Neural progenitor cell (in vitro differentiated cells): ENCODE measurements around the gene PKDCC. TPM values are rescaled to one million over a fixed set of nuclear protein-coding genes. Genes with fewer than 3 reads are reported as not detected.

ENCODE experiments used
- DNase-seq: peaks from one replicate; pipeline ENCODE4 v3.0.0-alpha.2; 2016; ENCODE audit warnings: low spot score
- H2AFZ ChIP-seq: fragments of 200-600 bp; sonication (generic); replicated peaks from 2 replicates; pipeline ENCODE4 v1.6.1; 2016; ENCODE audit warnings: antibody characterized with exemption
- H3F3A ChIP-seq: fragments of 200-600 bp; sonication (generic); 2 replicates; pipeline ENCODE4 v1.6.1; 2016; ENCODE audit warnings: antibody characterized with exemption, low read depth
- H3K27ac ChIP-seq: fragments of 200-600 bp; sonication (generic); 2 replicates; pipeline ENCODE4 v1.5.1; 2016; ENCODE audit warnings: mild to moderate bottlenecking
- H3K27me3 ChIP-seq: fragments of 200-600 bp; sonication (generic); 2 replicates; pipeline ENCODE4 v1.6.1; 2016; ENCODE audit warnings: mild to moderate bottlenecking, moderate library complexity
- H3K36me3 ChIP-seq: fragments of 200-600 bp; sonication (generic); 2 replicates; pipeline ENCODE4 v1.5.1; 2016
- H3K4me1 ChIP-seq: fragments of 200-600 bp; sonication (generic); 2 replicates; pipeline ENCODE4 v1.6.1; 2016; ENCODE audit warnings: mixed run types
- H3K4me2 ChIP-seq: fragments of 200-600 bp; sonication (generic); 2 replicates; pipeline ENCODE4 v1.6.1; 2016
- H3K4me3 ChIP-seq: fragments of 200-600 bp; sonication (generic); 2 replicates; pipeline ENCODE4 v1.5.1; 2016
- H3K79me2 ChIP-seq: fragments of 200-600 bp; sonication (generic); 2 replicates; pipeline ENCODE4 v1.6.1; 2016; ENCODE audit warnings: low read depth
- H3K9ac ChIP-seq: fragments of 200-600 bp; sonication (generic); 2 replicates; pipeline ENCODE4 v1.6.1; 2016
- H3K9me3 ChIP-seq: fragments of 200-600 bp; sonication (generic); 2 replicates; pipeline ENCODE4 v1.5.1; 2016; ENCODE audit warnings: low read depth
- H4K20me1 ChIP-seq: fragments of 200-600 bp; sonication (generic); 2 replicates; pipeline ENCODE4 v1.6.1; 2016; ENCODE audit warnings: low read depth
- H3K27ac Mint-ChIP-seq: 3 replicates; pipeline ENCODE4 v1.8.0; 2021; ENCODE audit warnings: mixed read lengths
- H3K27me3 Mint-ChIP-seq: 2 replicates; pipeline ENCODE4 v1.8.0; 2022; ENCODE audit warnings: low read depth, mild to moderate bottlenecking, inconsistent platforms, moderate library complexity, mixed read lengths; ENCODE audit not compliant: insufficient read depth
- H3K36me3 Mint-ChIP-seq: 3 replicates; pipeline ENCODE4 v1.8.0; 2021; ENCODE audit warnings: mixed read lengths
- H3K4me1 Mint-ChIP-seq: 3 replicates; pipeline ENCODE4 v1.8.0; 2021; ENCODE audit warnings: mixed read lengths
- H3K4me3 Mint-ChIP-seq: 3 replicates; pipeline ENCODE4 v1.8.0; 2021; ENCODE audit warnings: mild to moderate bottlenecking, moderate library complexity, mixed read lengths
- H3K9me3 Mint-ChIP-seq: 3 replicates; pipeline ENCODE4 v1.8.0; 2020; ENCODE audit warnings: mixed read lengths
- EZH2 ChIP-seq: fragments of 200-600 bp; sonication (generic); IDR thresholded peaks from 2 replicates; pipeline ENCODE4 v1.6.1; 2017; ENCODE audit warnings: antibody characterized with exemption, mild to moderate bottlenecking, moderate library complexity
- EZH2phosphoT487 ChIP-seq: fragments of 200-600 bp; sonication (generic); IDR thresholded peaks from 2 replicates; pipeline ENCODE4 v1.6.1; 2017; ENCODE audit warnings: antibody characterized with exemption
- total RNA-seq: library from RNA; depleted of rRNA; stranded (reverse); fragments of >200 nt; gene quantifications from 2 replicates; pipeline ENCODE4 v1.2.3, GENCODE V29; 2015; ENCODE audit warnings: low replicate concordance
- TF ChIP-seq, protein P1 (sequence below): fragments of 200-600 bp; sonication (generic); IDR thresholded peaks from 2 replicates; pipeline ENCODE4 v1.5.1; 2017; ENCODE audit warnings: antibody characterized with exemption, mild to moderate bottlenecking

PKDCC gene
- total RNA-seq, 1 donor from 2014 or later, result 70.4 TPM

GRCh38 chr2:42096869-42097591 lies 49.2 kb downstream of the PKDCC start:
- Mint-ChIP-seq H3K9me3 (peaks cover 9% of the 10 kb centered on the region), H3K27me3 (peaks cover 14% of the 10 kb centered on the region), H3K36me3 (no peaks in the 10 kb centered on the region), H3K4me1 (peaks cover 8% of the 10 kb centered on the region), H3K4me3 (no peak overlapping the region), H3K27ac (no peak overlapping the region)
- H3K79me2 ChIP-seq, result no peaks in the 10 kb centered on the region
- no peak overlapping the region for H2AFZ ChIP-seq
- H3K9ac ChIP-seq, result no peak overlapping the region
- H3K36me3 ChIP-seq, result no peaks in the 10 kb centered on the region
- H3K27ac ChIP-seq, result no peak overlapping the region
- H3K27me3 ChIP-seq, result peaks cover 19% of the 10 kb centered on the region
- H3K4me2 ChIP-seq, result no peak overlapping the region
- TF ChIP-seq, protein P1, sequence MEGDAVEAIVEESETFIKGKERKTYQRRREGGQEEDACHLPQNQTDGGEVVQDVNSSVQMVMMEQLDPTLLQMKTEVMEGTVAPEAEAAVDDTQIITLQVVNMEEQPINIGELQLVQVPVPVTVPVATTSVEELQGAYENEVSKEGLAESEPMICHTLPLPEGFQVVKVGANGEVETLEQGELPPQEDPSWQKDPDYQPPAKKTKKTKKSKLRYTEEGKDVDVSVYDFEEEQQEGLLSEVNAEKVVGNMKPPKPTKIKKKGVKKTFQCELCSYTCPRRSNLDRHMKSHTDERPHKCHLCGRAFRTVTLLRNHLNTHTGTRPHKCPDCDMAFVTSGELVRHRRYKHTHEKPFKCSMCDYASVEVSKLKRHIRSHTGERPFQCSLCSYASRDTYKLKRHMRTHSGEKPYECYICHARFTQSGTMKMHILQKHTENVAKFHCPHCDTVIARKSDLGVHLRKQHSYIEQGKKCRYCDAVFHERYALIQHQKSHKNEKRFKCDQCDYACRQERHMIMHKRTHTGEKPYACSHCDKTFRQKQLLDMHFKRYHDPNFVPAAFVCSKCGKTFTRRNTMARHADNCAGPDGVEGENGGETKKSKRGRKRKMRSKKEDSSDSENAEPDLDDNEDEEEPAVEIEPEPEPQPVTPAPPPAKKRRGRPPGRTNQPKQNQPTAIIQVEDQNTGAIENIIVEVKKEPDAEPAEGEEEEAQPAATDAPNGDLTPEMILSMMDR, result no peak
- TF ChIP-seq EZH2 (no peak), EZH2phosphoT487 (no peak)
- no peak for DNase-seq
- peaks cover 17% of the 10 kb centered on the region for H3K4me1 ChIP-seq
- no peaks in the 10 kb centered on the region for H4K20me1 ChIP-seq
- no peak overlapping the region for H3K4me3 ChIP-seq
- no peaks in the 10 kb centered on the region for H3K9me3 ChIP-seq
- peaks cover 12% of the 10 kb centered on the region for H3F3A ChIP-seq

GRCh38 chr2:42098571-42099437 lies 51.0 kb downstream of the PKDCC start:
- Mint-ChIP-seq H3K36me3 (no peaks in the 10 kb centered on the region), H3K27ac (peak overlapping the region; percentile 80), H3K27me3 (peaks cover 15% of the 10 kb centered on the region), H3K4me3 (no peak overlapping the region), H3K4me1 (peaks cover 10% of the 10 kb centered on the region), H3K9me3 (peaks cover 9% of the 10 kb centered on the region)
- H3F3A ChIP-seq, result peaks cover 26% of the 10 kb centered on the region
- no peak overlapping the region for H3K4me2 ChIP-seq
- H3K27ac ChIP-seq, result no peak overlapping the region
- H2AFZ ChIP-seq, result no peak overlapping the region
- H3K79me2 ChIP-seq, result no peaks in the 10 kb centered on the region
- H3K27me3 ChIP-seq, result peaks cover 19% of the 10 kb centered on the region
- H4K20me1 ChIP-seq, result no peaks in the 10 kb centered on the region
- no peak overlapping the region for H3K4me3 ChIP-seq
- H3K9me3 ChIP-seq, result no peaks in the 10 kb centered on the region
- no peak overlapping the region for H3K9ac ChIP-seq
- no peak for DNase-seq
- no peaks in the 10 kb centered on the region for H3K36me3 ChIP-seq
- TF ChIP-seq, protein P1, result no peak
- TF ChIP-seq EZH2phosphoT487 (no peak), EZH2 (no peak)
- H3K4me1 ChIP-seq, result peaks cover 16% of the 10 kb centered on the region

GRCh38 chr2:42099438-42100173 lies 51.8 kb downstream of the PKDCC start:
- no peaks in the 10 kb centered on the region for H3K36me3 ChIP-seq
- Mint-ChIP-seq H3K36me3 (no peaks in the 10 kb centered on the region), H3K27me3 (peaks cover 15% of the 10 kb centered on the region), H3K4me1 (peaks cover 15% of the 10 kb centered on the region), H3K27ac (no peak overlapping the region), H3K9me3 (peaks cover 9% of the 10 kb centered on the region), H3K4me3 (no peak overlapping the region)
- H3K4me3 ChIP-seq, result no peak overlapping the region
- H3K27ac ChIP-seq, result no peak overlapping the region
- no peak overlapping the region for H3K4me2 ChIP-seq
- H3K4me1 ChIP-seq, result peaks cover 16% of the 10 kb centered on the region
- H3K9ac ChIP-seq, result no peak overlapping the region
- no peak for DNase-seq
- peaks cover 26% of the 10 kb centered on the region for H3F3A ChIP-seq
- no peaks in the 10 kb centered on the region for H3K9me3 ChIP-seq
- TF ChIP-seq EZH2phosphoT487, result no peak
- TF ChIP-seq EZH2, result no peak
- TF ChIP-seq, protein P1, result no peak
- H3K79me2 ChIP-seq, result no peaks in the 10 kb centered on the region
- H3K27me3 ChIP-seq, result peaks cover 19% of the 10 kb centered on the region
- H4K20me1 ChIP-seq, result no peaks in the 10 kb centered on the region
- H2AFZ ChIP-seq, result no peak overlapping the region
